Stimulated activated CD4-positive, alpha-beta T cell treated with anti-CD3 and anti-CD28 coated beads, Interleukin-1b, Interleukin-23, amount 100 ng/mL, for 4 hours (primary cell): ENCODE results near the gene GFI1B.
A peak's percentile ranks its signal among the peaks of the same experiment; 100 is the strongest.
"Not testable (repeated sequence)": the region's sequence is repeated elsewhere in the genome, so short reads cannot be mapped to it uniquely, and the experiment has no call there.

ENCODE experiments used
- DNase-seq, 2 donors: peaks; one replicate each; pipeline ENCODE4 v3.0.0-alpha.2; 2020; ENCODE audit warnings: low read depth in 2 of 2

GFI1B gene

DNA sequence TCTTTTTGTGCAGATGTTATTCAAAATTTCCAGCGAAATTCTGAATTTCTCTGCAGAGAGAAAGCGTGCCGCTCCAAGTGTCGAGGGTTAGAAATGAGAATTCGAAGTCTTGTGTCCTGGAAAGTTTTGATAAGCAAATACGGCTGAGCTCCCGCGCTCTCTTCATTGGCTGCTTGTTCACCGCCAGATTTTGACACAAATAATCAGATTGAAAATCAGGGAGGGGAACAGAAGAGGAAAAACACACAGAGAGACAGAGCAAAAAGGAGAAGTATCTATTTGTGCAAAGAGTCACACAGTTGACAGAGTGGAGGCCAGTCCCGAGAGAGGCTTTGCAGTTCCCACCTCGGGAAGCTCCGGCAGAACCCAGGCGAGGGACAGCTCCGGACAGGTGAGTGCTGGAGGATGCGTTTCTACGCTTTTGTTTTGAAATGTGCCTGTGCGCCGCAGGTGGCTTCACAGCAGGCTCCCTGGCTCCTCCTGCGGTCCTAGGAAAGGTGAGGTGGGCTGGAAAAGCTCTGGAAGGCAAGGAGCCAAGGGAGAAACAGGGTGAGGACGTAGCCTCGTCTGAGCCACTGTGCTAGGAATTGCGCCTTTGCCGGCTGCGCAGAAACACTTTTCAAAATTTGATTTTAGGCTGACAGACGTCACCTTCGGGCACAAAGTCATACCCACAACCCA lies at the start of gene GFI1B:
Gene GFI1B, plus strand, starts transcription at position 244 of the 681 bp plus-strand sequence. CDS start 7,985 bp downstream, outside the sequence.
- DNase-seq, result no peak

DNA sequence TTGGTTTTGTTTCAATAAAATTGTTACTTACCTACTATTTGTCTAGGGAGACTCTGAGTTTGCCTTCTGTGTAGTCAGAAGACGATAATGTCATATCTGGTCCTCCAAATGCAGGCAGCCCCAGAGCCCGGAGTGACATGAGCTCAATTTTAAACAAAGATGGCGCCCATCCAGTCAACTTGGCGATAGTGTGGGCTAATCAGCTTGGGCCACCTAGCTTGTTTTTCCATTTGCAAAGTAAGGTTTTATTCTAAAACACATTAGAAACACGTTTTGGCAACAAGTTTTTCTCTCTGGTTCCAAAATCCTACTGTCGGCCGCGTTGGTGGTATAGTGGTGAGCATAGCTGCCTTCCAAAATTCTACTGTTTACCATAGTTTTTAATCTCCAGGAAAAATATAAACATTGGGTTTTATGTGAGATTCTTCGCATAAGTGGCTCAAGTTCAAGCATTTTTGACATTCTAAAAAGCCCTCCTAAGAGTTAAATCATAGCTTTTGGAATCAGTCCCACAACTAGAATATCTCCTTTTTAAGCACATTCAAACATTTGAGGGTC lies 47.2 kb upstream of the GFI1B start:
- no peak for DNase-seq

DNA sequence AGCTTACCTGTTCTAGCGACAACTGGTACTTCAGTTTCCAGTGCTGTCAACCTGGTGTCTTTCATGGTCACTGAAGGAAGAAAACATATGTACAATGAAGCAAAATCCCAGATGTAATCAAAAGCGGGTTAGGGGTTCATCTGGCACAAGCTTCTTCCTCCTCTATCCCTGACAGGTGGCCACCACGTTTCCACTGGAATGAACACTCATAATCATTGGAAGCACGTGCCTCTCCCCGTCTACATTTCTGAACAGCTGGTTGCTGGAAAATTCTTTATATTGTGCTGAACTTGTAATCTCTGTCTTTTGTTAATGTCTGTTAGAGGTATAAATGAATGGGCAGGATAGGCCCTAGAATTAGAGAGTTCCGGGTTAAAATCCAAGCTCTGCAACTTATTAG lies 43.5 kb upstream of the GFI1B start:
- no peak for DNase-seq

DNA sequence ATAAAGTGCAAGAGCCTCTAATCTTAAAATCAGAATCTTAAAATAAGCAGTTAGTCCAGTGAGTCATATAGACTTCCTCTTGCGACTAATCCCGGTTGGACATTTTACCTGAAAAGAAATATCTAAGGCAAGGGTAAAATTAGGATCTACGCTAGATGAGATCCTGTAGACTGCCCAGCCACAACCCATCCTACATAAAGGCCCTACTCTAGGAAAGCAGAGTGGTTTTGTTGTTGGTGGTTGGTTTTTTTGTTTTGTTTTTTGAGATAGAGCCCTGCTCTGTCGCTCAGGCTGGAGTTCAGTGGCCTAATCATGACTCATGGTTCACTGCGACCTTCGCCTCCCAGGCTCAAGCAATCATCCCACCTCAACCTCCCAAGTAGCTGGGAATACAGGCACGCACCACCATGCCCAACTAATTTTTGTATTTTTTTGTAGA lies 41.0 kb upstream of the GFI1B start:
- no peak for DNase-seq

DNA sequence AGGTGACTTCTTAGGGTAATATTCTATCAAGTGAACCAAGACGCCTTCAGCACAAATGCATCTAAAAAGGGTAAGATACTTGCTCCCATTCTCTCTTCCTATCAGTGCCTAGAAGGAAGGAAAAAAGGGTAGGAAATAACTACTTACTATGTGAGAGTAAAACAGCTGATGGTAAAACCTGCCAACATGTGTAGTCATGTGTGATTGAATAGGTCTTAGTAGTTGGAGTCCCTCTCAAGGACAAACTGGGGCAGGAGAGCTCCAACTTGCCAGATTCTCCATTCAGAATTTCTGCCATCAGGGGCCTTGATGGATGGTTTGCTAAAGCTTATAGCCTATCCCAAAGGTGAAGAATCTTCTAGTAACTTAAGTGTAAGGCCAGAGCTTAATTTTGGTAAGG lies 39.3 kb upstream of the GFI1B start:
- DNase-seq, result no peak

DNA sequence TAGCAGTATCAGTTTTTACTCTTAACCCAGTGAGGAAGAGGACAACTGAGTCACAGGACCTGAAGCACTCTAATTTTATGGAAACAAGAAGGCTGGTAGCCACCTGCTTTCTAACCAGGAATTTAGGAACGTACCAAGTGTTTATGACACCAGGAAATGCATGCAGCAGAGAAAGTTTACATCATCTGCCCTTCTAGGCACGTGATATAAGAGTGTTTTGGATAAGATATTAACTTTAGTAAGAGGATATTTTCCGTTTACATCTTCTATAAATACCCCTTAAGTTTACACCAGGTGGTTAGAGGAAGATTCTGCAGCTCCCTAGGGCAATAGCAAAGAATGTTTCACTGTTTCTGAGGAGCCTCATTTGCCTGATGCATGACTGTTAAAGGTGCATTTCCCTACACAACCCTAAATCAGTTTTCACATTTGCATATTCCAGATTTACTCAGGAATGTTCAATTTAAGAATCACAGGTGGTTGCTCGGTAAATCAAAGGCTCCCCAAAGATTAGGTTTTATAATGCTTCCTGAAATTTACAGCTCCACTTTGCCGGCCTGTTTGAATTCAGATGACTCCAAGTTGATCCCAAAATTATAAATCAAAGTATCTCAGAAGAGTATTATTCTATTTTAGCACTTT lies 35.8 kb upstream of the GFI1B start:
- DNase-seq, result no peak

DNA sequence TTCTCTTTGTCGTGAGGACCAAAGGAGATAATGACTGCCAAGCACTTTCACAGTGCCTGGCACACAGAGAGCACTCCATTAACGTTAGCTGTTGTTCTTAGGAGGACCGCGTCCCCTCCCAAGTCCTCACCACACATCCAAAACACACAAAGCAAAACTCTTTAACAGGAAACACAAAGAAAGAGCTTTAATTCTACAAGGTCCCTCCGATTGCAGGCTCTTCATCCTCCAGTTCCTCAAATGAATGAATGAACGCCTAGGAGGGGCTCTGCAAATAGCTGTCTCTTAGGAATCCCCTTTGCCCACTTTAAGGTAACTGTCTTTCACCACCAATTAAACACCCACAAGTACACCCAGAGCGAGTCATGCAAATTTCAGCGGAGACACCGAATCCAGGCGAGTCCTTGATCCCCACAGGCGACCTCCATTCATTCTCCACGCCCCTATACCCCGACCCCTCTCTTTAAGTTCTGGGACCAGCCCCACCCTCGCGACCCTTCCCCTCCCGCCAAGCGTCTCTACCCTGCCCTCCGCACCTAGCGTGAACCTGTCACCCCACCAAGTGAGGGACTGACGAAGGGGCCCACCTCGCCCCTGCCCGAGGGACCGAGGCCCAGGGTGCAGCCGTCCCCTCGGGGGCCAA lies 34.7 kb upstream of the GFI1B start:
- no peak for DNase-seq

DNA sequence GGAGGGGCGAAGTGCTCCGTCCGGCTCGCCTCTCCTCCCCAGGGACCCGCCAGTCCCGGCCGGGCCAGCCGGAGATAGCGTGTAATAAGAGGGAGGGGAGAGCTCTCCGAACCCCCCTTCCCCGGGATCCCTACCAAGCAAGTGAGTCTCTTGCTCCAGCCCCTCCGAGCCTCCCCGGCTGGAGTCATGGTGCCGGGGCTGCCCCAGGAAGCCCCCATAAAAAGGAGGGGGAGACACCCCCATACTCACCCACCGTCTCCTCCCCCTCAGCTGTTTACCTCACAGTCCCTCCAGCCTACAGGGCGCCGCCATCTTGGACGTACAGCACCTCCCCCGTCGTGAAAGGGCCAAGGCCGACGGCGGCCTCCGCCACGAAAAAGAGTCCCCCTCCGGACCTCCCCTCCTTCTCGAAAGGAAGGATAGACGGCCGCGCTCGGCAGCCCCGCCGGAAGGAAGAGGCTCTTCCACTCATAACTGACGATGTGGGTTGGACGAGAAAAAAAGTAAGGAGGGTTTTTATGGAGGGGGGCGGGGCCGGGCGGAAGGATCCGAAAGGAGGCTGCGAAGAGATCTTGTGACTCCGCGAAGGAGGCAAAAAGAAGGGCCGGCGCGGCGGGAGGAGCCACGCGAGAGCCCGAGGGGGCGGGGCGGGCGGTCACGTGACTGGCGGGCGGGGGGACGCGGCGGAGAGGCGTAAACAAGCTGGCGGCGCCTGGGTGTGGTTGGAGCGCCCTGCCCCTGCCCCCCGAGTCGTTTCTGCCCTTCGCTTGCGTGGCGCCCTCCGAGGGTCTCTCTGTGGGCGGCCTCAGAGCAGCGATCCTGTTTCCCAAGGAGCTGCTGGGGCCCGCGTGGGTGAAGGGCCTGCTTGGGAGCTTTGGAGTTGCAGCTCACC lies 34.0 kb upstream of the GFI1B start, which contains the start of gene TSC1:
Gene TSC1, minus strand, starts transcription at position 323 of the 892 bp plus-strand sequence. CDS start 15,744 bp downstream, outside the sequence.
- DNase-seq, result peak; percentile 98 to 99

DNA sequence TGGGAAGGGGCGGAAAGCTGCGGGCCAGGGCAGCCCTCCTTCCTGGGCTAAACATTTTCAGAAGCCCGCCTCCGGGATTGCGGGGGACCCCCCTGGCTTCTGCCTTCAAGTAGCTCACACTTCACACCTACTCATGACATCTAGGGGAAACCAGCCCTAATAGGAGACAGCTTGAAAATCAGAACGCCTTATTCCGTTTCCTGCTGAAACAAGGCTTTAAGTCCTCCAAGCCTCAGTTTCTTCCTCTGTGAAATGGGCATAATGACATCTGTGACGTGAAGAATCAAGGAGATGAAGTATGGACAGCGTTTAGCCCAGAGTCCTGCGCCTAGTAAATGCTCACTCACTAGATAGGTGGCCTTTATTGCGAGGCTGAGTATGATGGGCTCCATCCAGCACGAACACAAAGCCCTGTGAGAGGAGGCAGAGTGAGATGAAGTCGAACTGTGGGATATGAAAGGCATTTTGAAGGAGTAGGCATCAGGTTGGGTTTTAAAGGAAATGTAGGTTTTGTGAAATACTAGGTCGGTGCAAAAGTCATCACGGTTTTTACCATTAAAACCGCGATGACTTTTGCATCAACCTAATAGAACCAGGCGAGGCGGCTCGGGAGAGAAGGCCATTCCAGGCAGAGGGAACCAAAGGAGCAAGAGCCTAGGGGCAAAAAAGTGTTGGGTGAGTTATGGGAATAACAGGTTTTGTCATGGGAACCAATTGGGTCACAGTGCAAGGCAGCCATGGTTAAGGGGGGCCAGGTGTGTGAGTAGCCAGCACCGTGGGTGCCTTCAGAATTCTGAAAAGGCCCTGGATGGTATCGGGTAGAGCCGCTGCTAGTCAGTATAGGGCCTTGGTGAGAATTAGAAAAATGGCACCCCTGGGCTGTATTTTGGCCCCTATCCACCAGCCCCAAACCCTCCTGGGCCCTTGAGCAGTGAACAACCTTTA lies 33.0 kb upstream of the GFI1B start:
- no peak for DNase-seq

DNA sequence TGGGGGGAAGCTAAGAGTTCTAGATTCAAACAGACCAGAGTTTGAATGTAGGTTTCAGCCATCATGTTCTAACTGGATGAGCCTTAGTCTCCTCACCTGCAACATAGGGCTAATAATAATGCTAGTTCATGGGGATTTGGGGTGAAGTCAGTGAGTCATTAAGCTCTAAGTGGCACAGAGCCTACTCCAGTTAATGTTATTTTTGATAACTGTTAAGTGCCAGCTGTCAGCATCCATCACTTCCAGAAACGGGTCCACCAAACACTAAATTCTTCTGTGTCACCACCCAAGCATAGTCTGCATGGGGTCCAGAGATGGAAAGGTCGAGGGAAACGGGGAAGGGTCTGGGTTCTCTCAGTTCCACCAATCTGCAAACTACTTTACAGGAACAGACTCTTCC lies 32.3 kb upstream of the GFI1B start:
- DNase-seq, result no peak

DNA sequence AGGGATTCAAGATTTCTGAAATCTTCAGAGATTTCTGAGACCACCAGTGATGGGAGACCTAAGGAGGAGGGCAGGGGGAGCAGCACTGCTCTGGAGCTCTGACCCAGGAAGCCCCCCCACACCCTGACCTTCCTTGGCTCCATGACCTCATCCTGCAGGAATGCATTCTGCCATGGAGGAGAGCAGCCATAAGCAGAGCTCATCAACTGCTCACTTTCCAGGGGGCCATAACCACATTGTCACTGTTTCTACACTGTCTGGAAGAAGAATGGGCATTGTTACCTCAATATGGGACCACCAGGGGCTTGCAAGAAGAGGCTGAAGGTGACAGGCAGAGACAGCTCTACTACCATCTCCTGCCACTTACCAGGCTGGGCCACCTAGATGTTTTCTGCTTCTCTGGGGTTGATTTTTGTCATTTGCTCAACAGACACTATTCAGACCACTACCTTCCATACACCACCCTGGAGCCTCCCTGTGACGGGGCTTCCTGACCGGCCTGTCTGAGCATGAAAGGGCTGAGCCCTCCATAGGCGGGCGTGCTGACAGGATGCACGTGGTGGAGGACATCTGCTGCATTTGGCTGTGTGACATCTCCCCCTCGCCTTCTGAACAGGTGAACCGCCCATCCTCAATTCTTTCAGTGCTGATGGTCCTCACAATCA lies 31.7 kb upstream of the GFI1B start:
- no peak for DNase-seq

DNA sequence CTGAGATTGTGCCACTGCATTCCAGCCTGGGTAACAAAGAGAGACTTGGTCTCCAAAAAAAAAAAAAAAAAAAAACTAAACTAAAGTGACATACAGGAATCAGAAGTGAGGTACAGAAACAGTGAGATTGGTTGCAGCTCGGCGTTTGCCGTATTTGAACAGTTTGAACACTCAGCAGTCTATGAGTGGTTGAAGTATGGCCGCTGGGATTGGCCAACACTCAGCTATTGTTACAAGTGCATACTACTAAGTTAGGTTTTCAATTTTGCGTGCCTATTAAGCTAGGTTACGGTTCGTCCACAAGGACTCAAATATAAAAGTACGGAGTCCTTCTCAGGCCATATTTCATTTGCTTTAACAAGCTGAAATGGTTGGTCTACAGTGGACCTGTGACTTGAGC lies 30.7 kb upstream of the GFI1B start:
- DNase-seq, result no peak

DNA sequence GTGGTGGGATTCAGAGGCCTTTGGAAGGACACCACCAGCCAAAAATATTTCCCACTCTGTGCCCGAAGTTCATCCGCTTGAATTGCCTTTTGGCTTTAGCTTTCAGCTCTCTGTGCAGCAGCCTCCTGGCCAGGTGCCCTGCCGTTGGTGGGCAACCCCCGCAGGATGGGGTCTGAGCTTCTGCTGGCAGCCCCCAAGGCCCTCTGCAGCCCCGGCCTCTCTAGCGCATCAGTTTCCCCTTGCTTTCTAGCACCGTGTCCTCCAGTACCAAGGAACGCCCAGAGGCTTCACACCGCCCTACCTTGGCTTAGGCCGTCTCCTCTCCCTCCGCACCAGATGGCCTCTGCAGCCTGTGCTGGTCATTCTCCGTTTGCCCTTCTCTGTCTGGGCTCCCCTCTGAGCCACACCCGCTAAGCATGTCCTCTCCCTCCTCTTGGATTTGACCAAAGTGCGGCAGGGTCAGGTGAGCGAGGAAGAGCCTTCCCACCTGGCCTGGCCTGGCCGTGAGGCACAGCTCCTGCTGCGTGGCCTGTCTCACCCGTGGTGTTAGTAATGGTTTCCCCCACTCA lies 29.9 kb upstream of the GFI1B start:
- no peak for DNase-seq

DNA sequence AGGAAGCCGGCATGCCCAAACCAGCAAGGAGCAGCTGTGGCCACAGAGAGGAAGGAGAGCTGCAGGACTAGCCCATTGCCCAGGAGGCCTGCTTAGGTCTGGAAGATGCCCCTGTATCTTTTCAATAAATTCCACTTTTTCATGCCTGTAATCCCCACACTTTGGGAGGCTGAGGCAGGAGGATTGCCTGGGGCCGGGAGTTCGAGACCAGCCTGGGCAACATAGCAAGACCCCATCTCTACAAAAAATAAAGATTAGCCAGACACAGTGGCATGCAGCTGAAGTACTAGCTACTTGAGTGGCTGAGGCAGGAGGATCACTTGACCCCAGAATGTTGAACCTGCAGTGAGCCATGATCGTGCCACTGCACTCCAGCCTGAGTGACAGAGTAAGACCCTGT lies 28.8 kb upstream of the GFI1B start:
- no peak for DNase-seq

DNA sequence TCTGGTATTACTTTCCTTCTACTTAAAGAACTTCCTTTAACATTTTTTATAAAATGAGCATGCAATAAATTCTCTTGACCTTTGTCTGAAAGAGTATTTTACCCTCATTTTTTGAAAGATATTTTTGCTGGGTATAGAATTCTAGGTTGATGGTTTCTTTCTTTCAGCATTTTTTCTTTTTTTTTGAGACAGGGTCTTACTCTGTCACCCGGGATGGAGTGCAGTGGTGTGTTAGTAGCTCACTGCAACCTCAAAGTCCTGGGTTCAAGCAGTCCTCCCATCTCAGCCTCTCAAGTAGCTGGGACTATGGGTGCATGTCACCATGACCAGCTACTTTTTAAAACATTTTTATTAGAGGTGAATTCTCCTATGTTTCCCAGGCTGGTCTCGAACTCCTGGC lies 23.4 kb upstream of the GFI1B start:
- DNase-seq, result no peak

DNA sequence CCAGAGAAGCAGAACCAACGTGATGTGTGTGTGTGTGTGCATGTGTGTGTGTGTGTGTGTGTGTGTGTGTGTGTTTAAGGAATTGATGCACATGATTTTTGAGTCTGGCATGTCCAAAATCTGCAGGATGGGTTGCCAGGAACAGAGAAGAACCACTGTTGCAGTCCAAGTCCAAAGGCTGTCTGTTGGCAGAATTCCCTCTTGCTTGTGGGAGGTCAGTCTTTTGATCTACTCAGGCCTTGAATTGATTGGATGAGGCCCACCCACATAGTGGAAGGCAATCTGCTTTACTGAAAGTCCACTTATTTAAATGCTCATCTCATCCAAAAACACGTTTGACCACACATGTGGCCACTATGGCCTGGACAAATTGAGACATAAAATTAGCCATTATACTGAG lies 22.7 kb upstream of the GFI1B start:
- no peak for DNase-seq

DNA sequence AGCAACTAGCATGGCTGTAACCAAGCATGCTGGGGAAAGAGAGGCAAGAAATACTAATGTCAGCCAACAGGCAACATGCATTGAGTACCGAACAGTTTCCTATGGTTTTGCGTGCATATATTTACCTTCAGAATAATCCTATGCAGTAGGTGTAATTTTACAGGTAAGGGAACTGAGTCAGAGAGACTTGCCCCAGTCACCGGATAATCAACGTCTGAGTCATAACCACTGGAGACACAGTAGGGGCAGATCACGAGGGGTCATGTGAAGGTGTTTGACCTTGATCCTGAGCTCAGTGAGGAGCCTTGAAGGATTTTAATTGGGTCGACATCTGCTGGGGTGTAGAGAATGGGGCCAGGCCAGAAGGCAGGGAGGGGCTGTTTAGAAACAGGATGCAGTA lies 20.7 kb upstream of the GFI1B start:
- no peak for DNase-seq

DNA sequence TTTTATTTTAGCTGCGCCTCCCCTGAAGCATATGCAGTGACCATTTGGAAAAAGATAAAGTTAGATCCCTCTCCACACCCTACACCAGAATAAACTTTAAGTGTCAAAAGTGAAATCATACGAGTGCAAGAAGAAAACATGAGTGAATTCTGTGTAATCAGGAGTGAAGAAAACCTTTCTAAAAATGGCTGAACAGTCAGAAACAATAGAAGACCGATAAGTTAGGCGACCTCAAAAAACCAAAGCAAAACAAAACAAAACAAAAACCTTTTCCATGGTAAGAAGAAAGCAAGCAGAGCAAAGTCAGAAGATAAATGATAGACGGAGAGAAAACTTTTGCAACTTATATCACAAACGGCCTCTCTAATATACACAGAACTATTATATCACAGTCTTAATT lies 17.5 kb upstream of the GFI1B start:
- DNase-seq, result no peak

DNA sequence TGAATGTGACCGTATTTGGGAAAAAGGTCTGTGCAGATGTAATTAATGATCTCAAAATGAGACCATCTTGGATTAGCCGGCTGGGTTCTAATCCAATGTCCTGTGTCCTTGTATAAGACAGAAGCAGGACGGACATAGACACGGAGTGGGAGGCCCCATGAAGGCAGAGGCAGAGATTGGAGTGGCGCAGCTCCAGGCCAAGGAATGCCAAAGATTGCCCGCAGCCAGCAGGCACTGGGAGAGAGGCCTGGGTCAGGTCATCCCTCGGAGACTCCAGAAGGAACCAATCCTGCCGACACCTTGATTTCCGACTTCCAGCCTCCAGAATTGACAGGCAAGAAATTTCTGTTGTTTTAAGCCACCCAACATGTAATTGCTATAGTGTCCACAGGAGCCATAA lies 13.0 kb upstream of the GFI1B start:
- DNase-seq, result no peak

DNA sequence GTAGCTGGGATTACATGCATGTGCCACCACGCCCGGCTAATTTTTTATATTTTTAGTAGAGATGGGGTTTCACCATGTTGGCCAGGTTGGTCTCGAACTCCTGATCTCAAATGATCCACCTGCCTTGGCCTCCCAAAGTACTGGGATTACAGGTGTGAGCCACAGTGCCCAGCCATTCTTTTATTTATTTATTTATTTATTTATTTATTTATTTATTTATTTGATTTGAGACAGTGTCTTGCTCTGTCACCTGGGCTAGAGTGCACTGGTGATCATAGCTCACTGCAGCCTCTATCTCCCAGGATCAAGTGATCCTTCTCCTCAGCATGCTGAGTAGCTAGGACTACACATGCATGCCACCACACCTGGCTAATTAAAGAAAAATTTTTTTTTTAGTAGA lies 10.6 kb upstream of the GFI1B start:
- DNase-seq, result not testable (repeated sequence)
